NCI-H446 treated with DMSO at 0.1 percent for 48 hours (cell line): ENCODE measurements around the gene CCDC88B.
A peak's percentile ranks its signal among the peaks of the same experiment; 100 is the strongest.

Experiments
- DNase-seq: peaks from one replicate; lab custom pipeline; 2025; lab: John Stamatoyannopoulos, UW

Gene CCDC88B

DNA sequence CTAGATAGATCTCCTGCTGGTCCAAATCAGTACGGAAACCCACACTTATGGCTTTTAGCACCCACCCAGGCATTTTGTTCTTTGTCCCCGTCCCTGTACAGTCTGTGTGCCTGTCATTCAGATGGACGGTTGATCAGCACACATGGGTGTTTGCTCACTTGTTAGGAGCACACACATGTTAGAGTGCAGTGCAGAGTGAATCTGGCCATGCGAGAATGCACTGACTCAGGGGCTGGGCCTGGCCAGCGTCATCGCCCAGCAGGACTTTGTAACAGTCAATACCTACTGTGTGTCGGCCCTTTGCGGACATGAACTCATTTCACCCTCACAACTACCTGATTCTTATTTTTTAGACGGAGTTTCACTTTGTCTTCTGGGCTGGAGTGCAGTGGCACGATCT, 22.3 kb downstream of the CCDC88B start:
- DNase-seq = no peak

- no peak for DNase-seq
Observed at GRCh38 chr11:64364435-64364834, 24.4 kb downstream of the CCDC88B start.

- no peak for DNase-seq
Observed at GRCh38 chr11:64364911-64365310, 24.9 kb downstream of the CCDC88B start.

DNA sequence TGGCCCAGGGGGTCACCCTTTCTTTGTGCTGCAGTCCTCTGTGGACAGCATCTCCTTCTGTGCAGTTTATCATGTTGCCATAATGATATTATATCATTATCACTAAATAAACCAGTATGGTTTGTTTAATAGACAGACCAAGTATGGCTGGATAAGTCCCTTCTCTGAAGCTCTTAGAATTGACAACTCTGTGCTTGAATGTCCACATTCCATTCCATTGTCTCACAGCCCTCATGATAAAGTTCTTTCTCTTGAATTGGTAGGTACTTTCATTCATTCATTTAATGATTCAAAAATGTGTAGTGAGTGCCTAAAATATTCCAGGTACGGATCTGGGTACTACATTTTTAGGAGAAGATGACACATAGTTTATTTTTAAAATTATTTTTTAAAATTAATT, 26.7 kb downstream of the CCDC88B start:
- no peak for DNase-seq

DNA sequence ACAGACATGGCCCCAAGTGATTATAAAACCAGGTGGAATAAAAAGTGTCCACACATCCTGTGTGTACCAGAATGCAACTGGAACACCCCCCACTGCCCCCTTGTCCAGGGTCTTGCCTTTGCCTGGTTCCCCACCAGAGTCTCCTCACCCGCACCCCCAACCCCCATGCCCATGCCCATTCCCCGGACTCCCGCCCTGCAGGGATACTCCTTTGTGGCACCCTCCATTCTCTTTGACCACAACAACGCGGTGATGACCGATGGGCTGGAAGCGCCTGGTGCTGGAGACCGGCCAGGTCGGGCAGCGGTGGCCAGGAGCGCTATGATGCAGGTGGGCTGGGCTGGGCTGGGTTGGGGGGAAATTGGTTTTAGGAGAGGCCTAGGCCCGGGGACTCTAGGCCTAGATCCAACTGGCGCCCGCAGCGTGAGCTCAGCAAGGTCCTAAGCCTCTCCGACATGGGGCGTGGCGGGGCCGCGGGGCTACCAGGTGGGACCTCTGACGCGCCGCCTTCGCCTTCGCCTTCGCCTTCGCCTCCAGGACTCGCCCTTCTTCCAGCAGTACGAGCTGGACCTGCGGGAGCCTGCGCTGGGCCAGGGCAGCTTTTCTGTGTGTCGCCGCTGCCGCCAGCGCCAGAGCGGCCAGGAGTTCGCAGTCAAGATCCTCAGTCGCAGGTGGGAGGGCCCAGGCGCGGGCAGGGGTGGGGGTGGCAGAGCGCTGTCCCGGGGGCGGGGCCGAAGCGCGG, 28.1 kb downstream of the CCDC88B start:
- DNase-seq = no peak

GRCh38 chr11:64368673-64369074, 28.7 kb downstream of the CCDC88B start:
- DNase-seq = no peak

DNA sequence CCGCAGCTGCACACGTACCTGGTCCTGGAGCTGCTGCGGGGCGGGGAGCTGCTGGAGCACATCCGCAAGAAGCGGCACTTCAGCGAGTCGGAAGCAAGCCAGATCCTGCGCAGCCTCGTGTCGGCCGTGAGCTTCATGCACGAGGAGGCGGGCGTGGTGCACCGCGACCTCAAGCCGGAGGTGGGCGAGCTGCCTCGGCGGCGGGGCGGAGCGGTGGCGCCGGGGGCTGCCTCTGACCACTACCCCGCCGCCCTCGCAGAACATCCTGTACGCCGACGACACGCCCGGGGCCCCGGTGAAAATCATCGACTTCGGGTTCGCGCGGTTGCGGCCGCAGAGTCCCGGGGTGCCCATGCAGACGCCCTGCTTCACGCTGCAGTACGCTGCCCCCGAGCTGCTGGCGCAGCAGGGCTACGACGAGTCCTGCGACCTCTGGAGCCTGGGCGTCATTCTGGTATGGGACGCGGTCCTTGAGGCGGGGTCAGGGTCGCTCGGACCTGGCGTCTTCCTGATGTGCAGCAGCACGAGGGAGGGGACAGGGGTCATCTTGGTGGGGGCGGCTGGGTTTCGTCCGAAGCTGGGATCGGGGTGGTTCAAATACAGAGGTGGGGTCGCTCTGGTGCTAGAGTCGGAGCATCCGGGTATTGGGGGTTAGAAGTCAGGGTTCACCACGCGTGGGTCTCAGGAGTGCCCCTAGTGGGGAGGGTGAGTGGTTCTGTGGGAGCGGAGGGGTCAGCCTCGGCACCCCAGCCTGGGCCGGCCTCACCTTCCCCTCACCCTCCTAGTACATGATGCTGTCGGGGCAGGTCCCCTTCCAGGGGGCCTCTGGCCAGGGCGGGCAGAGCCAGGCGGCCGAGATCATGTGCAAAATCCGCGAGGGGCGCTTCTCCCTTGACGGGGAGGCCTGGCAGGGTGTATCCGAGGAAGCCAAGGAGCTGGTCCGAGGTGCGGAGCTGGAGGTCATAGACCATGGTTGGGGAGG, 29.7 kb downstream of the CCDC88B start:
- no peak for DNase-seq

DNA sequence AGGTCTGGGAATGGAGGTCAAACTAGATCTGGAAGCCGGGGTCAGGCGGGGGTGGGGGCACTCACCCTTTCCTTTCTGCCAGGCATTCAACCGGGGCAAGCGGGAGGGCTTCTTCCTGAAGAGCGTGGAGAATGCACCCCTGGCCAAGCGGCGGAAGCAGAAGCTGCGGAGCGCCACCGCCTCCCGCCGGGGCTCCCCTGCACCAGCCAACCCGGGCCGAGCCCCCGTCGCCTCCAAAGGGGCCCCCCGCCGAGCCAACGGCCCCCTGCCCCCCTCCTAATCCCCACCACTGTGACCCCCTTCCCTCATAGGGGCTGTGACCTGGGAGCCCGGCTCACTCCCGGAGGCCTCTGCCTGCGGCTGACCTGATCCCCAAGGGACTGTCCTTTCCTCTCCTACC, 31.2 kb downstream of the CCDC88B start:
- DNase-seq = no peak

DNA sequence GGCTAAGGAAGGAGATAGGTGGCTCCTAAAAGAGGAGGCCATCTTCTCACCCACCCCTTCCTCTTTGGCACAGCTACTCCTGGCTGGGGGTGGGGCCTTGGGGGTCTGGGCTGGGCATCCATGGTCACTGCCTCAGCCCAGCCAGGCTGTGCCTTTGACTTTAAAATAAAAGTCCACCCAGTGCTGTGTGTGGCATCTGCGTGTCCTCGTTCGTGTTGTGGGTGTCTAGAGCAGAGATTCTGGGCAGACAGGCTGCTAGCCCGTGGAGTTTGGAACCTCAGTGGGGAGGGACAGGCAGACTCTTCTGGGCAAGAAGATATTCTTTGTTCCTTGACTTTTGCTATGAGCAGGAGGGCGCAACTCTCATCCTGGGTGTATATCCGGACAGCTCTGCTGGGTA, 32.0 kb downstream of the CCDC88B start:
- DNase-seq = no peak

DNA sequence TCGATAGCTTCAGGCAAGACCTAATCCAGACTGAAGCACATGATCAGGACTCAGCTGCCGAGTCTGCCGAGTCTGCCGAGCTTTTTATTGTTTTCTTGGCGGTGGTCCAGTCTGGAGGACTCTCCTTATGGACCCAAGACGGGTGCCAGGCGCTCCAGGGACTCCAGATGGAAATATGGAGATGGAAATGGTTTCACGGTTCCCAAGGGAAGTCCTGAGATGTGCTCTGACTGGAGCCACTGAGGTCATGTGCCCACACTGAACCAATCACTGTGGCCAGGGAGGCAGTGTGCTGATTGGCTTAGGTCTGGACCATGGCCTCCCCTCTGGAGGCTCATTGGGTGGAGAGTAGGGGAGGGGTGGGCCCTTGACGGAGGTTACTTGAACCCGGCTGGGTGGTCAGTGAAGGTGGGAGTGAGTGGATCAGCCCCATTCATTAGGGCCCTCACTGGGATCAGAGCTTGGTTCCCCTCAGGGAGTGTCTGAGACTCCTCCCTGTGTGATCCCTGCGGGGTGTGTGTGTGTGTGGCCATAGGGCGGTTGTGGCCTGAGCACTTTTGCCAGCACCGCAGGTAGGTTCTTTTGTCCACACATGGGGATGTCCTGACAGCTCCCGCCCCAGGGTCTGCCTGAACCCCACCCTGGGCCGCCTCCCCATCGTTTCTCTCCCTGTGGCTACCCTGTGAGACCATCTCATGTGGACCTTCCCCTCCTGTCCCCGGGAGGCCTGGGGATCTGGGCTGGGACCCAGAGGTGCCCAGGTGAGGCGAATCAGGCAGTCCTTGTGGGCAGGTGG, 33.0 kb downstream of the CCDC88B start:
- DNase-seq = peak; percentile 100

DNA sequence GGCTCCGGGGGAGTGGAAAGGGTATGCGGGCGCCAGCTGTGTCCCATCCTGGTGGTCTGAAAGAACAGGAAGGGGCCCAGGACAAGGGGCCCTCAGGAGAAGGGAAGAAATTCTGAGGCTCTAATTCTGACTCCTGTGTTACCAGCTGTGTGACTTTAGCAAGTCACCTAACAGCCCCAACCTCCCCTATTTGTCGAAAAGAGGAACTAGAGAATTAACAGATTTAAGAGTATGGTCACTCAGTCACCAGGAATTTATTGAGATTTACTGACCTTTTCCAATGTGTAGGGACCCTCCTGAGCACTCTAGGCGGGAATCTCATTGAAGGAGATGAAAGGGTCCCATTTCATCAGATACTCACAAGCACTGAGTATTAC, 33.6 kb downstream of the CCDC88B start:
- no peak for DNase-seq

DNA sequence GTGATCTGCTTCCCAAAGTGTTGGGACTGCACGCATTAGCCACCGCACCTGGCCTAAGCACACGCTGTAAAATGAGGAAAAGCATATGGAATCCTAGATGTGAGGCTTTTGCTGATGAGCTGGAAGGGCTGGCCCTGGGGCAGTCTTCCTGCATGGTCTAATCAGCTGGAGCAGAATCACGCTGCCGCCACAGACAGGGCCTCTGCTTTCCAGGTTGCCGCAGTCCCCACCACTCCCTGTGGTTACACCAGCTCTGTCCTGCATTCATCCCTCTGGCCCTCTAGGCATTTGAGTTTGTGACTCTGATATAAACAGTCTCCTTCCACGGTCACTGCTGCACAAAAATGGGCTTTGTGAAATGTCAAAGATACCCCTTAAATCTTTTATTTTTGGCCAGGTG, 36.1 kb downstream of the CCDC88B start:
- DNase-seq = no peak

GRCh38 chr11:64378335-64378880, 38.4 kb downstream of the CCDC88B start:
- DNase-seq = no peak

DNA sequence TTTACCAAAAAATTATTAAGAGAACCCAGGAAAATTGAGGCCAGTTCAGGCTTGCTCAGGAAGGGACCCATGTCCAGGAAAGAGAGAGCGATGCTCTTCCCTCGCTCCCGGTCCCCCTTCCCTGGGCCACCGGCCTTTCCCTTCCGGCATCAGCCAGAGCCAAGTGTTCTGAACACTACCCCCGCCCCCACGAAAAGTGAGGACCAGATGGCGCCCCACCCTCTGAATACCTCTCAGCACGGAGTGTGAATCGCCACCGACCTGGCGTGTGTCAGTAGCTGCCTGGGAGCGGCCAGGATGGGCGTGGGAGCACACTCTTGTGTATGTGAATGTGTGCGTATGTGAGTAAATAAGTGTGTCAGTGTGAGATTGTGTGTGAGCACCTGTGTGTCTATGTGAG, 39.2 kb downstream of the CCDC88B start:
- no peak for DNase-seq

DNA sequence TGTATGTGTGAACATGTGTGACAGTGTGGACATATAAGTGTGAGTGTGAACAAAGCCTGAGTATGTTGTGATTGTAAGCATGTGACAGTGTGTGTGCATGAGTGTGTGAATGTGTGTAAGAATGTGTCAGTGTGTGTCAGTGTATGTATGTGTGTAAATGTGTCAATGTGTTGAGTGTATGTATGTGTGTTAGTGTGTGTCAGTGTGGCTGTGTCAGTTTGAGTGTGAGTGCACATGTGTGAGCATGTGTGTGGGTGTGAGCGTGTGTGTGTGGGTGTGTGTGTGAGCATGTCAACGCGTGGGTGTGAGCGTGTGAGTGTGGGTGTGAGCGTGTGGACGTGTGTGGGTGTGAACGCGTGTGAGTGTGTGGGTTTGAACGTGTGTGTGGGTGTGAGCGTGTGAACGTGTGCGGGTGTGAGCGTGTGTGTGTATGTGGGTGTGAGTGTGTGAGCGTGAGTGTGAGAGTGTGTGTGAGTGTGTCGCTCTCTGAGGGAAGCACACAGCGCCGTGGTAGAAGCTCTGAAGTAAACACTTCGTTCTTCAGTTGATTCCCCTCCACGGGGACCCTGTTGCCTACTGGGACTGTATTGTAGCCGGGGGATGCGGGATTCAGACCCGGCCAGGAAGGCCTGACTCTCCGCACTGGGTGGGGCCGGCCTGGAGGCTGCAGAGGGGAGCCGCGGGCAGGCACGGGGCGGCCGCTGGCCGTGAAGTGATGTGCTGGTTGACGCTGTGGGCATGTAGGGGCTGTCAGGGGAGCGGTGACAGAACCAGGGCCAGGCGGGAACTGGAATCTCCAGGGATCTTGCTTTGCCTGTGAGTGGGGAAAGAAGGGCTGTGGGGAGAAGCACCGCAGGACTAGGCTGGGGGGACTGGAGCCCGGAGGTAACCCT, 40.1 kb downstream of the CCDC88B start:
- no peak for DNase-seq

- DNase-seq = no peak
Observed at GRCh38 chr11:64381350-64381749, 41.3 kb downstream of the CCDC88B start.

- no peak for DNase-seq
Observed at GRCh38 chr11:64382047-64382446, 42.0 kb downstream of the CCDC88B start.

DNA sequence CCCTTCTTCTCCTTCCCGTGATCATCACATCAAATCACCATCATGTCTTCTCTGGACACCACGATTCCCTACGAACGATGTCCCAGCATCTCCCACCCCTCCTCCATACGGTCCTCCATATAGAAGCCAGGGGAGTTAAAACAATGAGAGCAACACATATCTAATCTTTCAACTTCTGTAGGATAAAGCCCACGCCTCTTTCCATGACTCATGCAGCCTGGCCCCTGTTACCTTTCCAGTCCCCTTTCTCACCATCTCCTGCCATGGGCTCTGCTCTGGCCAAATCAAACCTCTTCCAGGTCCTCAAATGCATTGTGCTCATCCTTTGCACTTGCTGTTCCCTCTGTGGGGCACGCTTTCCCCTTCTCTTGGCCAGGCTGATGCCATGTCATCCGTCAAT, 42.6 kb downstream of the CCDC88B start:
- no peak for DNase-seq

GRCh38 chr11:64383580-64383979, 43.6 kb downstream of the CCDC88B start:
- DNase-seq = no peak

DNA sequence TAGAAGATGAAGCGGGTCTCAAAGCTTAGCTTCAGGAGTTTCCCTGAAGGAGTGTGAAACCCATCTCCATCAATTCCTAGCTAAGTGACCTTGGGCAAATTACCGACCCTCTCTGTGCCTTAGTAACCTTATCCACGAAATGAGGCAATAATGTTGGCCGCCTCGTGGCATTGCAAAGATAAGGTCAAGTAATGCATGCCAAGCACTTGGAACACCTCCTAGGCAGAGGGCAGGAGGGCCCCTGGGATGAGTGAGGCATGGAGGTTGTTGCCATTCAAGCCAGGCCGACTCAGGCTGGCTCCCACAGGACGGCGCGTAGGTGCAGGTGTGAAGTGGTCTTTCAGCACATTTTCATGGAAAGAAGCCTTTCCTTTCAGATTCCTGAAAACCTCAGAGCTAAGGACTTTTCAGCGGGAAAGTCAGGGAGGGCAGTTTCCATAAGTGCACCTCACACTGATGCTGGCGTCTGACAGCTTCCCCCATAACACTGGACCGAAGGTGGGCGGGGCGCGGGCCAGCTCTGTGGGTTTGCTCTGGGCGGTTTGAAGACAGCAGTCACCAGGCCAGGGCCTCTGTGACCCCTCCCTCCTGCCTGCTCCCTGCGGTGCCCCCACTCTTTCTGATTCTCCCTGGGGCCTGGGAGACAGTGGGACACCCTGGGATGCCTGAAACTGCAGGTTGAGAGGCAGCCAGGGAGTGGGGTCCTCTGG, 44.2 kb downstream of the CCDC88B start:
- no peak for DNase-seq
